PC-3 (cell line): ENCODE results near the gene GPX3. TPM values are rescaled to one million over a fixed set of nuclear protein-coding genes. Genes with fewer than 3 reads are reported as not detected.

ENCODE experiments used
- ATAC-seq: fragments of 200-7000 bp; cut with Tn5 transposase; 2 replicates; pipeline ENCODE4 v1.9.1; 2020; ENCODE audit warnings: mild to moderate bottlenecking, moderate library complexity
- BruUV-seq: library from RNA; stranded (reverse); fragments of 400-500 nt; replicated peaks from 2 replicates; lab custom pipeline; 2021; lab: Mats Ljungman, UMichigan
- CTCF ChIA-PET: fragments of 300-600 bp; sonication (Branson Sonifier 250); formaldehyde crosslinking; loops from one replicate; lab custom pipeline; 2022; ENCODE audit warnings: antibody characterized with exemption; lab: Charles Lee
- POLR2A ChIA-PET: fragments of 300-600 bp; sonication (Branson Sonifier 250); formaldehyde crosslinking; loops from one replicate; lab custom pipeline; 2022; ENCODE audit warnings: antibody characterized with exemption; ENCODE audit not compliant: unreplicated experiment; lab: Charles Lee
- DNase-seq: peaks from one replicate; pipeline ENCODE4 v3.0.0-alpha.2; 2015
- H2AFZ ChIP-seq: fragments of 300-600 bp; sonication (generic); 2 replicates; pipeline ENCODE4 v1.6.0; 2016; ENCODE audit warnings: antibody characterized with exemption, low read length
- H3F3A ChIP-seq: fragments of 300-600 bp; sonication (generic); one replicate; pipeline ENCODE4 v1.6.0; 2017; ENCODE audit warnings: antibody characterized with exemption, low read length, control low read depth, mild to moderate bottlenecking; ENCODE audit not compliant: unreplicated experiment
- H3K27ac ChIP-seq: fragments of 300-600 bp; sonication (generic); 2 replicates; pipeline ENCODE4 v1.5.1; 2016; ENCODE audit warnings: mild to moderate bottlenecking, low read length
- H3K27me3 ChIP-seq: fragments of 300-600 bp; sonication (generic); 2 replicates; pipeline ENCODE4 v1.6.1; 2016; ENCODE audit warnings: low read length, mixed read lengths
- H3K36me3 ChIP-seq: fragments of 300-600 bp; sonication (generic); 2 replicates; pipeline ENCODE4 v1.6.1; 2016; ENCODE audit warnings: low read depth, mixed run types, low read length, mixed read lengths
- H3K4me1 ChIP-seq: fragments of 300-600 bp; sonication (generic); 2 replicates; pipeline ENCODE4 v1.5.1; 2016; ENCODE audit warnings: low read length; ENCODE audit not compliant: insufficient read depth
- H3K4me2 ChIP-seq: fragments of 300-600 bp; sonication (generic); 2 replicates; pipeline ENCODE4 v1.6.0; 2016; ENCODE audit warnings: low read length
- H3K4me3 ChIP-seq: fragments of 300-600 bp; sonication (generic); 2 replicates; pipeline ENCODE4 v1.5.1; 2016; ENCODE audit warnings: mild to moderate bottlenecking, low read length, mixed read lengths
- H3K79me2 ChIP-seq: fragments of 300-600 bp; sonication (generic); 2 replicates; pipeline ENCODE4 v1.6.1; 2017; ENCODE audit warnings: low read length, mixed read lengths
- H3K9ac ChIP-seq: fragments of 300-600 bp; sonication (generic); 2 replicates; pipeline ENCODE4 v1.6.0; 2016; ENCODE audit warnings: mild to moderate bottlenecking, low read length
- H3K9me2 ChIP-seq: fragments of 300-600 bp; sonication (generic); replicated peaks from 2 replicates; pipeline ENCODE4 v1.6.1; 2016; ENCODE audit warnings: mixed run types, low read length, mixed read lengths
- H3K9me3 ChIP-seq: fragments of 300-600 bp; sonication (generic); 2 replicates; pipeline ENCODE4 v1.6.1; 2016; ENCODE audit warnings: low read length, mixed read lengths
- H4K20me1 ChIP-seq: fragments of 300-600 bp; sonication (generic); 2 replicates; pipeline ENCODE4 v1.6.1; 2016; ENCODE audit warnings: low read length, mixed read lengths
- CTCF ChIP-seq: fragments of 300-600 bp; sonication (generic); conservative IDR thresholded peaks from 2 replicates; pipeline ENCODE4 v1.5.1; 2017; ENCODE audit warnings: antibody characterized with exemption, low read depth, mild to moderate bottlenecking, low read length
- EZH2 ChIP-seq: fragments of 300-600 bp; sonication (generic); IDR thresholded peaks from one replicate; pipeline ENCODE4 v1.6.1; 2017; ENCODE audit warnings: antibody characterized with exemption, mild to moderate bottlenecking, low read length; ENCODE audit not compliant: unreplicated experiment
- EZH2phosphoT487 ChIP-seq: fragments of 300-600 bp; sonication (generic); IDR thresholded peaks from 2 replicates; pipeline ENCODE4 v1.6.1; 2018; ENCODE audit warnings: mild to moderate bottlenecking, antibody characterized with exemption, low read length, borderline replicate concordance
- intact Hi-C: fragments of 100-400 bp; cut with micrococcal nuclease; formaldehyde crosslinking; loops from 2 replicates; pipeline ENCODE4 v1.9.0; 2023
- total RNA-seq: library from RNA; depleted of rRNA; stranded (reverse); fragments of >200 nt; gene quantifications from 2 replicates; pipeline ENCODE4 v1.2.3, GENCODE V29; 2014

GPX3 gene
- total RNA-seq, 1 experiment from 2014 or later: not detected

- Histone ChIP-seq H4K20me1 (peaks cover 6% of the 10 kb centered on the region; the same call in 1 of the 2 replicates), H3K4me2 (no peak overlapping the region), H3K9me3 (no peaks in the 10 kb centered on the region), H3K36me3 (peaks cover 36% of the 10 kb centered on the region), H3K27me3 (no peaks in the 10 kb centered on the region), H3K79me2 (no peaks in the 10 kb centered on the region), H3K9ac (no peak overlapping the region), H2AFZ (no peak overlapping the region), H3K27ac (no peak overlapping the region), H3F3A (no peaks in the 10 kb centered on the region), H3K4me1 (no peaks in the 10 kb centered on the region), H3K4me3 (no peak overlapping the region), H3K9me2 (no peaks in the 10 kb centered on the region)
- no peak for DNase-seq
- no peak for ATAC-seq
- TF ChIP-seq CTCF: no peak
- TF ChIP-seq EZH2phosphoT487: no peak
- no peak for TF ChIP-seq EZH2
- no TSS peak for BruUV-seq
- POLR2A ChIA-PET: no interaction called here
- CTCF ChIA-PET: interaction anchor here (1.5 to 1.9 kb wide), 2 partner anchors 29 to 63 kb away, joined by 6 to 26 read pairs; no protein-coding TSS in a partner anchor
- intact Hi-C loops: loop anchor here (5.0 kb wide), 1 partner anchor 109 kb away; no protein-coding TSS in a partner anchor
These were observed 32.4 kb downstream of the GPX3 start for GRCh38 chr5:151052836-151053235.

GRCh38 chr5:151053796-151054462 lies 33.5 kb downstream of the GPX3 start:
- no peak overlapping the region for H3K9ac ChIP-seq
- intact Hi-C loops: loop anchor here (2.0 to 5.0 kb wide), 2 partner anchors 27 to 108 kb away; partner anchors contain the start of gene TNIP1
- no peaks in the 10 kb centered on the region for H3K27me3 ChIP-seq
- H3K36me3 ChIP-seq: peaks cover 35% of the 10 kb centered on the region
- BruUV-seq: no TSS peak
- no peaks in the 10 kb centered on the region for H3K79me2 ChIP-seq
- TF ChIP-seq CTCF (no peak), EZH2 (no peak), EZH2phosphoT487 (no peak)
- ATAC-seq (no peak), DNase-seq (no peak)
- H2AFZ ChIP-seq: no peak overlapping the region
- no peak overlapping the region for H3K4me2 ChIP-seq
- H3K9me3 ChIP-seq: no peaks in the 10 kb centered on the region
- POLR2A ChIA-PET: no interaction called here
- H3K4me3 ChIP-seq: no peak overlapping the region
- H3F3A ChIP-seq: no peaks in the 10 kb centered on the region
- CTCF ChIA-PET: interaction anchor here (1.3 kb wide), 1 partner anchor 61 kb away, joined by 3 read pairs; no protein-coding TSS in a partner anchor
- H3K4me1 ChIP-seq: no peaks in the 10 kb centered on the region
- peaks cover 4% of the 10 kb centered on the region; the same call in 1 of the 2 replicates for H4K20me1 ChIP-seq
- H3K9me2 ChIP-seq: no peaks in the 10 kb centered on the region
- no peak overlapping the region for H3K27ac ChIP-seq

DNA sequence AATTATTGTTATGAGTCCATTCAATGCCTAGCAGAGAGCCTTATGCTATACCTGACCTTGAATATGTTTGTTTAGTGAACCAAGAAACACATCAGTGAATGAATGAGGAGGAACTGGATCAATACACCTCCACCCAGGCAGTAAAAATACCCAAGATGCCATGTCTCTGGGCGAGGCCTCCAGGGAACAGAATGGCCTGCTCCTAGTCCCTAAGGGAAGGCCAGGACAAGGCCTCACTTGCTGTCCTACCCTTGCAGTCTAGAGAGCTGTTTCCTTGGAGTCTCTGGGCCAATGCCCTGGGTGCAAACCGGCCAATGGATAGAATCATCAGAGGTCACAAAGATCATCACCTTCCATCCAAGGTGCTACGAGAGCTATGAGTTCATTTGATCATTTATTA lies 34.3 kb downstream of the GPX3 start:
- Histone ChIP-seq H4K20me1 (no peaks in the 10 kb centered on the region), H3K36me3 (peaks cover 34% of the 10 kb centered on the region), H3K79me2 (no peaks in the 10 kb centered on the region), H3K9me2 (no peaks in the 10 kb centered on the region), H3K27me3 (no peaks in the 10 kb centered on the region), H3K9me3 (no peaks in the 10 kb centered on the region), H3K4me3 (no peak overlapping the region), H3K9ac (no peak overlapping the region), H3K4me2 (no peak overlapping the region), H2AFZ (no peak overlapping the region), H3F3A (no peaks in the 10 kb centered on the region), H3K4me1 (no peaks in the 10 kb centered on the region), H3K27ac (no peak overlapping the region)
- intact Hi-C loops: loop anchor here (2.0 to 5.0 kb wide), 2 partner anchors 26 to 108 kb away; partner anchors contain the start of gene TNIP1
- no TSS peak for BruUV-seq
- ChIA-PET CTCF (interaction anchor here (0.5 to 1.3 kb wide), 2 partner anchors 61 to 138 kb away, joined by 3 read pairs; no protein-coding TSS in a partner anchor), POLR2A (interaction anchor here (0.9 kb wide), 1 partner anchor 22 kb away, joined by 4 read pairs; no protein-coding TSS in a partner anchor)
- no peak for TF ChIP-seq EZH2phosphoT487
- no peak for TF ChIP-seq EZH2
- no peak for TF ChIP-seq CTCF
- DNase-seq (peak; percentile 18), ATAC-seq (peak; percentile 69)
